Bronchial epithelial cell (primary cell): ENCODE measurements around the gene GALNT18. TPM values are rescaled to one million over a fixed set of nuclear protein-coding genes. Genes with fewer than 3 reads are reported as not detected.

Experiments
- DNase-seq: peaks from one replicate; pipeline ENCODE4 v3.0.0-alpha.2; 2010; ENCODE audit warnings: low read depth
- FAIRE-seq: peaks from 2 replicates; lab custom pipeline; 2011; peaks lifted over from hg19 to GRCh38; lab: Jason Lieb, UNC
- H3K27me3 ChIP-seq: 2 replicates; pipeline ENCODE4 v1.5.1; 2011; ENCODE audit warnings: low read length; ENCODE audit not compliant: control insufficient read depth, insufficient read depth
- H3K36me3 ChIP-seq: 2 replicates; pipeline ENCODE4 v1.5.1; 2011; ENCODE audit warnings: low read length; ENCODE audit not compliant: control insufficient read depth, insufficient read depth
- H3K4me3 ChIP-seq: 2 replicates; pipeline ENCODE4 v1.5.1; 2011; ENCODE audit warnings: mild to moderate bottlenecking, low read depth, low read length, control low read depth
- CTCF ChIP-seq: IDR thresholded peaks from 2 replicates; pipeline ENCODE4 v1.5.1; 2011; ENCODE audit warnings: mild to moderate bottlenecking, moderate library complexity, low read length, control low read depth, inconsistent platforms; ENCODE audit not compliant: insufficient read depth, severe bottlenecking
- total RNA-seq: library from RNA; depleted of rRNA; stranded (reverse); fragments of >200 nt; gene quantifications from 2 replicates; pipeline ENCODE4 v1.2.1, GENCODE V29; 2014

Gene GALNT18
- total RNA-seq, 1 donor from 2014 or later = 26.1 TPM

GRCh38 chr11:11288972-11289616, 332.7 kb downstream of the GALNT18 start:
- FAIRE-seq (no peak), DNase-seq (no peak)
- Histone ChIP-seq H3K27me3 (no peaks in the 10 kb centered on the region), H3K36me3 (no peaks in the 10 kb centered on the region), H3K4me3 (no peak overlapping the region)
- TF ChIP-seq CTCF = no peak

- H3K4me3 ChIP-seq = no peak overlapping the region
- DNase-seq (no peak), FAIRE-seq (no peak)
- H3K27me3 ChIP-seq = no peaks in the 10 kb centered on the region
- no peaks in the 10 kb centered on the region for H3K36me3 ChIP-seq
- no peak for TF ChIP-seq CTCF
These were observed 337.3 kb downstream of the GALNT18 start for GRCh38 chr11:11284481-11284880.

- no peak for DNase-seq
- Histone ChIP-seq H3K36me3 (no peaks in the 10 kb centered on the region), H3K27me3 (no peaks in the 10 kb centered on the region), H3K4me3 (no peak overlapping the region)
- no peak for FAIRE-seq
- TF ChIP-seq CTCF = no peak
These were observed 340.2 kb downstream of the GALNT18 start for GRCh38 chr11:11281626-11282025.

GRCh38 chr11:11280826-11281225, 341.0 kb downstream of the GALNT18 start:
- DNase-seq = no peak
- TF ChIP-seq CTCF = no peak
- no peak for FAIRE-seq
- no peak overlapping the region for H3K4me3 ChIP-seq
- no peaks in the 10 kb centered on the region for H3K27me3 ChIP-seq
- no peaks in the 10 kb centered on the region for H3K36me3 ChIP-seq

- H3K4me3 ChIP-seq = no peak overlapping the region
- no peak for TF ChIP-seq CTCF
- no peak for FAIRE-seq
- H3K36me3 ChIP-seq = no peaks in the 10 kb centered on the region
- no peaks in the 10 kb centered on the region for H3K27me3 ChIP-seq
- DNase-seq = peak; percentile 44
These were observed 341.7 kb downstream of the GALNT18 start for GRCh38 chr11:11279956-11280689.
